Activated CD8-positive, alpha-beta memory T cell treated with anti-CD3 and anti-CD28 coated beads for 36 hours (primary cell): ENCODE data around the gene CASP10. TPM values are rescaled to one million over a fixed set of nuclear protein-coding genes. Genes with fewer than 3 reads are reported as not detected.

Source experiments
- CTCF ChIA-PET: fragments of 350-600 bp; sonication (Branson Sonifier 250); formaldehyde crosslinking; loops from one replicate; lab custom pipeline; 2021; ENCODE audit warnings: antibody characterized with exemption; lab: Charles Lee
- POLR2A ChIA-PET: fragments of 350-600 bp; sonication (Branson Sonifier 250); formaldehyde crosslinking; loops from one replicate; lab custom pipeline; 2021; ENCODE audit warnings: antibody characterized with exemption; lab: Charles Lee
- total RNA-seq, 2 experiments: library from RNA; stranded (reverse); gene quantifications; one replicate each; pipeline ENCODE4 v1.2.3, GENCODE V29; 2021

The CASP10 gene
- total RNA-seq, 2 experiments from 2014 or later, result 9.9 to 11.3 TPM

DNA sequence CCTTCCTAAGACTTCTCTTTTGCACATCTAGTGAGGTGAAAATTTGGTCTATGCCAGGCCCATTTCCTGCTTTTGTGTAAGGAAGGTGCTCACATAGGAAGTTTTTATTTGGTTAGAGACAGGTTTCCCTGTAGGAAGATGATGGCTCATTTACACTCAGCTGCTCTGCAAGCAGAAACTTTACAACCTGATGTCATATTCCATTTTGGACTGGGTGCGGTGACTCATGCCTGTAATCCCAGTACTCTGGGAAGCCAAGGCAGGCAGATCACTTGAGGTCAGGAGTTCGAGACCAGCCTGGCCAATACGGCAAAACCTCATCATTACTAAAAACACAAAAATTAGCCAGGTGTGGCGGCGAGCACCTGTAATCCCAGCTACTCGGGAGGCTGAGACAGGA lies 35.8 kb downstream of the CASP10 start:
- ChIA-PET POLR2A (no interaction called here), CTCF (interaction anchor here (1.1 to 2.0 kb wide), 3 partner anchors 10 to 144 kb away, joined by 3 to 7 read pairs (median 4); no protein-coding TSS in a partner anchor)

DNA sequence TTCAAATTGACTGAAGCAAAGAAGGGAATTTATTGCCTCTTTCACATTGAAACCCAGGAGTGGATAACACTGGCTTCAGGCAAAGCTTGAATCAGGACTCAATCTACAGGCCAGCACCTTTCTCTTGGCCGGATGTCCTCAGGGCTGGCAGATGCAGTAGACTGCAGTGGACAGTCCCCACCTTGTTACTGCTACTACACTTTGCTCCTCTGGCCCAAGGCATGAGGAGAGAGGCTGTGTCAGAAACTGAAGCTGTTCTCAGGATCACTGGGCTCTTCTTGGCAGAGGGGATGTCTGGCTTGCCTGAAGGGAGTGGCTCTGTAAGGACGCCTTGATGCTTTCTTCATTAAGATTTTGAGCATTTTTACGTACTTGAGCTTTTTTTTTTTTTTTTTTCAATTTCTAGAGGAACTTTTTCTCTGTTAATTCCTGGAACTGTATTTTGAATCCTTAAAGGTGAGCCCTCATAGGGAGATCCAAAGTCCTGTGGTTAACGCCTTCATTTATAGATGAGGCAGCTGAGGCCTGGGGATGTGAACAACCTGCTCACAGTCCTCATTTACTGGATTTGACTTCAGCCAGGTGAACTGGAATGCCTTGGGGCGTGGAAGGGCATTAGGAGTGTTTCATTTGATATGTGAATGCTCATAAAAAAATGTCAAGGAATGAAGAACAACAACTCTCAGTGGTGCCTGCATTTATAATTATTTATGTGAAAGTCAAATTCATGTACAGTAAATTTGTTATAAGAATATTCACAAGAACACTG lies 36.6 kb downstream of the CASP10 start:
- ChIA-PET CTCF (interaction anchor here (0.9 to 2.0 kb wide), 3 partner anchors 11 to 143 kb away, joined by 3 to 7 read pairs (median 3); no protein-coding TSS in a partner anchor), POLR2A (interaction anchor here (0.6 kb wide), 1 partner anchor 13 kb away, joined by 6 read pairs; no protein-coding TSS in a partner anchor)

DNA sequence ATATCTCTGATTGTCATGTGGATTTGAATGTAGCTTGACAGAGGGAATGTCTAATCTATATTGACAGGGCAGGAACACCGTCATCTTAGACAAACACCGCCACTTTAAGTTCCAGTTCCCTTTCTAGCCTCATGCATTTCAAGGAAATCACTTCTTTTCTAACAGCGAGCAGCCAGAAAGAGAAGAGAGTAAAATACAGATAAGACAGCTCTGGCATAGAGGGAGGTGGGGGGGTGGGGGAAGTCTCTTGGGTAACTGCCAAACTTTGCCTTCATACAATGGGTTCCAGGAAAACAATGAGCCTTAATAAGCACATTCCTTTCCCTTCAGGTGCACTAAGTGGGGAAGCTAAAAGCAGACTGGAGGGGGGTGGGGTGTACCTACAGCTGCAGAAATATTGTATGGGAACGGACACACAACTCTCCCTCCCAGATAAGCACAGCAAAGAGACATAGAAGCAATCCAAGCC lies 37.2 kb downstream of the CASP10 start:
- CTCF ChIA-PET, result interaction anchor here (1.1 to 2.0 kb wide), 3 partner anchors 12 to 143 kb away, joined by 3 to 7 read pairs (median 3); no protein-coding TSS in a partner anchor
- POLR2A ChIA-PET, result interaction anchor here (0.6 kb wide), 1 partner anchor 12 kb away, joined by 6 read pairs; no protein-coding TSS in a partner anchor

DNA sequence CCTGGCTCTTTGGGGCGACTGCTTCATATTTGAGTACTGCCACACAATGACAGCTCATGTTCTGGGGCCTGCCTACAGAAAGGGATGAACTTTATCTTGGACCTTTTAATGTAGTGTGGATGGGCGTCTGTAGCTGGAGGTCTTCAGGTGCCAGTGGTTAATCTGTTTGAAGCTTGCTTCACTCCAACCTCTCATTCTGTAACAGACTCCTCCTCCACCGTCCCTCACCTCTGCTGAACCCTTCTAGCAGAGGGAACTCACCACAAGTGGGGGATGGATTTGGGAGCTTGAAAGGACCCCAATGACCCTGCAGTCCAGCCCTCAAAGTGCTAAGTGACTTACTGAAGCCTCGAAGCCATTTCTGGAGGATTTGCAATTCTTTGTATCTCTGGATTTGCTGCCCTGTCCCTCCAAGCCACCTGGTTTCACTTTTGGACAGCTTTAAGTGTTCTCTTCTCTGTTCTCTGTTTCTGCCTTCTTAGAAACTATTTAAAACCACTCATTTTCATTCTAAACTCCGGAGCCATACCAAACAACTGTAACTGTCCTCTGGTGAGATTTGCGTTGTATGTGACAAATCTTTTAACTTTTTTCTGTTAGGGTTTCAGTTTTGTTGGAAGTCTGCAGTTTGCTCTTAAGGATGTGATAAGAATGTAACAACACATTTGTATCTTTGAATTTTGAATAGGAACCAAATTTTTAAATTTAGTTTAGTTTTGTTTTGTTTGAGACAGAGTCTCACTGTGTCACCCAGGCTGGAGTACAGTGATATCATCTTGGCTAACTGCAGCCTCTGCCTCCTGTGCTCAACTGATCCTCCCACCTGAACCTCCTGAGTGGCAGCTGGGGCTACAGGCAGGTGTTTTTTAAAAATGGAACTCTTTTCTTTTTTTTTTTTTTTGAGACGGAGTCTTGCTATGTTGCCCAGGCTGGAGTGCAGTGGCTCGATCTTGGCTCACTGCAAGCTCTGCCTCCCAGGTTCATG lies 40.4 kb downstream of the CASP10 start:
- CTCF ChIA-PET, result interaction anchor here (0.9 to 1.0 kb wide), 2 partner anchors 9 to 150 kb away, joined by 3 to 4 read pairs; no protein-coding TSS in a partner anchor
- POLR2A ChIA-PET, result no interaction called here

DNA sequence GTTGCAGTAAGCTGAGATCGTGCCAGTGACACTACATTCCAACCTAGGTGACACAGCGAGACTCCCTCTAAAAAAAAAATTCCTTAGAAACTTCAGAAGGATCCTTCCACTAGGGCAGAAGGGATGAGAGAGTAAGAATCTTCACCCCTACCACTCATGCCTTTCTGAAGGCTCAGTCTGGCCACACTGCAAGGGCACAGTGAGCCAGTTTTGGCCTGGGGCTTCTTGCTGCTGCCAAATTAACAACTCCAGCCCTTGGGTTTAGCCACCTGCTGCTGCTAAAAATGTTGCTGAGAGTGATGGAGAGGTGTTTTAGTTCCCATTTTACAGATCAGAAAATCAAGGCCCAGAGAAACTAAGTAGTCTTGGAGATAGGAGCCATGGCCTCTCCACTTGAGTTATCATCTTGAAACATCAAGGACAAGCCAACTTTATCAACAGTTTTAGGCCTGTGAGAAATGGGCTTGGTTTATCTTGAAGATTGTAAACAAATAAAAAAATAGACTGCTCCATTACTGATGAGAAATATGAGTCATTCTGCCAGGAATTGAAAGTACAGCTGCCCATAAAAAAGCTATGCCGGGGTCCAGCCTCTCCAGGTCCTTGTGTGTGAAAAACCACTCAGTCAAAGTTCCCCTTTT lies 45.5 kb downstream of the CASP10 start:
- CTCF ChIA-PET, result no interaction called here

DNA sequence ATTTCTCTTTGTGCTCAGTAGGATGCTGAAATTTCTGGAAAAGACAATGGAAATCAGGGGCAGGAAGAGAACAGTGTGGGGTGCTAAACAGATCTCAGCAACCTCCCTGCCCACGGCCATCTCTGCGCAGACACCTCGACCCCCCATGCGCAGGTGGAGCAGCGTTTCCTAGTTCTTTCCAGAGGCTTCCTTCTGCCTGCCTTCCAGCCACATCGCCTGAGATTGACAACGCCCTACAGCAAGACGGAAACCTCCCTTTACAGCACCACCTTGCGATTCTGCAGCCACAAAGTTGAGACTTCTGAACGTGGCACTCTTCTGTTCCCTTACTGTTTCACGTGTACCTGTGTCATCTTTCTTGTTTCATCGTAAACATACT lies 46.0 kb downstream of the CASP10 start:
- ChIA-PET CTCF (no interaction called here), POLR2A (no interaction called here)

More for the DNA sequence above, 45.5 kb downstream of the CASP10 start:
- POLR2A ChIA-PET, result no interaction called here

DNA sequence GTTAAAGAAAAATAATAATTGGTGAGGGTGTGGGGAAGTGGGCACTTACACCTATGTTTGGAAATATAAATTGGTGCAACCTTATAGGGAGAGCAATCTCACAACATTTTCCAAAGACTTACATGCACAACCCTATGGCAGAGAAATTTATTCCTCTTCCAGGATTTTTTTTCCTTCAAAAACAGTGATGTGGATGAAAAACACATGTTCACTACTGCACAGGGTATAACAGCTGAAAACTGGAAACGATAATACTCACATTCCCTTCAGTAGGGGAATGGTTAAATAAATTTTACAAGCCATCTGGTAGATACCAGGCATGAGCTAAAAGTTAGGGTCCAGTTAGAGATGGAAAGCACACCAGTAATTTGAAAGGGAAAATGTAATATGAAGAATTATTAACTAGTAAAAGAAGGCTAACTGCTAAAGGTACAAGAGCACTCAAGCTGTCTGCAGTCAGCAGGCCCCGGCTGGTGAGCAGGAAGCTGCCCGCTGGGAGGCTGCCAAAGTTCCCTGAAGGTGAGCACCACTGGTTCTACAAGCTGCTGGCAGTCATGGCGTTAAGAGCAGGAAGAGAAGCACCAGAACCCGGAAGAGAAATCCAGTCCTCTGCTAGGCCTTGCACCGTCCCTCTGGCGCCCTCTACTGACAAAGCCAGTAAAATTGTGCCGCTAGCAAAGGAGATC lies 49.0 kb downstream of the CASP10 start:
- POLR2A ChIA-PET, result interaction anchor here (0.5 to 3.2 kb wide), 4 partner anchors 12 to 1063 kb away, joined by 3 to 51 read pairs (median 12); partner anchors contain the start of genes CASP10 and CASP8
- CTCF ChIA-PET, result interaction anchor here (0.5 to 4.2 kb wide), 35 partner anchors 9 to 331 kb away, joined by 3 to 39 read pairs (median 5); partner anchors contain the start of genes CASP10, CASP8 and CFLAR

DNA sequence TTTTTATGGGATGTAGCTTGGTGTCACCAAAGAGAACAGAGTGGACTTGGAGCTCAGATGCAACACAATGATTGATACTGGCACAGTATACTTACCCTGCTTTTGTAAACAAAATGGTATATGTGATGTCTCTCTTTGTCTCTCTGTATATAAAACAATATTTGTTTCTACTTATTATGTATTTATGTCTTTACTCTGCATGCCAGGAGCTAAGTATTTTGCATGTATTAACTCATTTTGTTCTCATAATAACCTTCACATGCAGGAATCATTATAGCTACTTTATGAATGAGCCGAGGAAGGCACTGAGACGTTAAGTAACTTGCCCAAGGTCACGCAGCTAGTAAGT lies 49.5 kb downstream of the CASP10 start:
- ChIA-PET CTCF (interaction anchor here (0.6 to 4.2 kb wide), 34 partner anchors 9 to 410 kb away, joined by 3 to 39 read pairs (median 5); partner anchors contain the start of genes CASP10, CASP8 and CFLAR), POLR2A (interaction anchor here (0.5 to 3.2 kb wide), 8 partner anchors 13 to 1656 kb away, joined by 3 to 51 read pairs (median 7); partner anchors contain the start of genes CASP10, CASP8 and CFLAR)

DNA sequence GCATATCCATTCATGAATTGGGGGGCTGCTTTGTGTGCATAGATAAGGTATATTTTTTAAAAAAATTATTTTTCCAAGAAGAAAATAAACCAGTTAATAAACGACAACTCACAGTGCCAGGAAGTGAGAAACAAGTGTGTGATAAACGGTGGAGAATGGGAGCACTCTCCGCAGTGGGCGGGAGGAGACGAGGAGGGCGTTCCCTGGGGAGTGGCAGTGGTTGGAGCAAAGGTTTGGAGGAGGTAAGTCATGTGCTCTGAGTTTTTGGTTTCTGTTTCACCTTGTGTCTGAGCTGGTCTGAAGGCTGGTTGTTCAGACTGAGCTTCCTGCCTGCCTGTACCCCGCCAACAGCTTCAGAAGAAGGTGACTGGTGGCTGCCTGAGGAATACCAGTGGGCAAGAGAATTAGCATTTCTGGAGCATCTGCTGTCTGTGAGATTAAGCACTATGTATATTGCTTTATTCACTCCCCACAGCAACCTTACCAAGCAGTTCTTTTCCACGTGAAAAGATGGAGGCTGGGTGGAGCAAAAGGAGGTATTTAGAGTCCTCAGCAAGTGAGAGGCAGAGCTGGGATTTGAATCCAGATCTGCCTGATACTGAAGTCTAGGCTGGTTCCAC lies 50.4 kb downstream of the CASP10 start:
- POLR2A ChIA-PET, result interaction anchor here (0.6 to 3.2 kb wide), 14 partner anchors 9 to 369 kb away, joined by 3 to 51 read pairs (median 5); partner anchors contain the start of genes CASP10, CASP8, CFLAR and CLK1
- CTCF ChIA-PET, result interaction anchor here (1.1 to 4.2 kb wide), 17 partner anchors 18 to 409 kb away, joined by 3 to 39 read pairs (median 5); partner anchors contain the start of genes CASP10 and CASP8

DNA sequence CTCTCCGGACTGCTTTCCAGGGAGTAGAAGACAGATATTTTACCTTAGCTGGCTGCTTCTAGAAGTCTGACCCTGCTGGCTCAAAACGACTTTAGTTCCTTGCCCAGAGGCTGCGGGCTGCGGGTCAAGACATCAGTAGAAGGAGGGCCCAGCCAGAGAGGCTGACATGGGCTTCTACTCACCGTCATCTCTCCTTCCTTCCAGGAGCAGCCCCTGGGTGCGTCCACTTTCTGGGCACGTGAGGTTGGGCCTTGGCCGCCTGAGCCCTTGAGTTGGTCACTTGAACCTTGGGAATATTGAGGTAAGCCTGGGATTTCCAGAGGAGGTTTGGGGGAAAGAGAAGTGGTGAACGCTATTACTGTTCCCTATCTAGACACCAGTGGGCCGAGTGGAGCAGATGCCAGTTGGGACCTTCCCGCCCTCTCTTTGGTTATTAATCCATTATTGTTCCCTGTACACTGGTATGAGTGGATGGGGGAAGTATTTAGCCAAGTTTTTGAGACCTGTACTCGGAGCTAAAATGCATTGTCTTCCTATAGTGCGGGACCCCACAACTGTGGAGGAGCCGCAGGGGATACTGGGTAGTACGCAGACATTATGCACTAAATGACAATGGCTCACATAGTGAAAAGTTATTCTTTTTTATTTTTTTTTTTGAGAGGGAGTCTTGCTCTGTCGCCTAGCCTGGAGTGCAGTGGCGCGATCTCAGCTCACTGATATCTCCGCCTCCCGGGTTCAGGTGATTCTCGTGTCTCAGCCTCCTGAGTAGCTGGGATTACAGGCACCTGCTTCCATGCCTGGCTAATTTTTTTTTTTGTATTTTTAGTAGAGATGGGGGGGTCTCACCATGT lies 51.1 kb downstream of the CASP10 start:
- ChIA-PET CTCF (interaction anchor here (0.7 to 4.2 kb wide), 12 partner anchors 23 to 409 kb away, joined by 3 to 39 read pairs (median 5); partner anchors contain the start of genes CASP10 and CASP8), POLR2A (interaction anchor here (0.7 to 3.2 kb wide), 12 partner anchors 9 to 370 kb away, joined by 3 to 51 read pairs (median 5); partner anchors contain the start of genes CASP10, CASP8, CLK1 and NIF3L1)

DNA sequence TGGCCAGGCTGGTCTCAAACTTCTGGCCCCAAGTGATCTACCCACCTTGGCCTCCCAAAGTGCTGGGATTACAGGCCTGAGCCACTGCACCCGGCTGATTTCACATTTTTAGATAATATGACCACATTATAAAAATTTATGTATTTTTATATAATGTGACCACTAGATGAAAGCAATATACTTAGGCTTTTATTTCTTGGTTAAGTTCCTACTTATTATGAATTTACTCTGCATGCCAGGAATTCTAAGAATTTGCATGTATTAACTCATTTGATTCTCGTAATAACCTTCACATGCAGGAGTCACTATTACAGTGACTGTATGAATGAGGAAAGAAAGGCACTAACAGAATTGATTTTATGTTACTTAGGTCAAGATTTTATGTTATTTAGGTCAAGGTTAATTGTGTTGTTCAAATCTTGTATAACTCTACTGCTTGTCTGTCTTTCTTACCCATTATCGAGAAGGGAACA lies 51.8 kb downstream of the CASP10 start:
- CTCF ChIA-PET, result interaction anchor here (0.7 to 4.2 kb wide), 4 partner anchors 22 to 129 kb away, joined by 3 to 39 read pairs (median 8); partner anchors contain the start of gene CASP8
- POLR2A ChIA-PET, result interaction anchor here (0.7 to 3.2 kb wide), 7 partner anchors 26 to 371 kb away, joined by 3 to 51 read pairs (median 8); partner anchors contain the start of genes CASP8 and CLK1

DNA sequence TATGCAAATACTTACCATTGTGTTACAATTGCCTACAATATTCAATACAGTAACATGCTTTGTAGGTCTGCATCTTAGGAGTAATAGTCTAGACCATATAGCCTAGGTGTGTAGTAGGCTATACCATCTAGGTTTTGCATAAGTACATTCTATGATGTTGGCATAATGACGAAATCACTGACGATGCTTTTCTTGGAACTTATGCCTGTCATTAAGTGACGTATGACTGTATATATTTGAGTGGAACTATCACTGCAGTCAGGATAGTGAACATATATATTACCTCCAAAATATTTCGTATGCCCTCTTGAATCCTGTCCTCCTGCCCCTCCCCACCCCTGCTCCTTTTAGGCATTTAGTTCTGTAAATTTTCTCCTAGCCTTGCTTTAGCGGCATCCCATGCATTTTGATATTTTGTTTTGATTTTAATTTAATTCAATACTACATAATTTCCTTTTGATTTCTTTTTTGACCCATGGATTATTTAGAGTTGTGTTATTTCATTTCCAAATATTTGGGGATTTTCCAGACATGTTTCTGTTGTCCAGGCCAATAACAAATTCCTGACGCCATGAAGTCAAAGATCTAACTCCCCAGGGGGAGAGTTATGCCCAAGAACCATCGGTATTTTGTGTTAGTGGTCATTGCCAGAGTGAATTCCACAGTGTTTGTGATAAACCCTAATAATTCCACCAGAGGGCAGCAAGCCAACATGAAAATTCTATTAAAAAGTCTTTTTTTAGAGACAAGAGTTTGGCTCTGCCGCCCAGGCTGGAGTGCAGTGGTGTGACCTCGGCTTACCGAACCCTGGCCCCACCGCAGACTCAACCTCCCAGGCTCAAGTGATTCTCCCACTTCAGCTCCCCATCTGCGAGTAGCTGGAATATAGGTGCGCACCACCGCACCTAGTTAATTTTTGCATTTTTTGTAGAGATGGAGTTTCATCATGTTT lies 53.2 kb downstream of the CASP10 start:
- ChIA-PET CTCF (interaction anchor here (0.6 to 1.9 kb wide), 5 partner anchors 10 to 217 kb away, joined by 3 to 8 read pairs (median 4); partner anchors contain the start of gene CASP8), POLR2A (interaction anchor here (0.5 to 1.1 kb wide), 2 partner anchors 24 to 215 kb away, joined by 3 to 14 read pairs; partner anchors contain the start of genes CASP8, STRADB and TRAK2)

DNA sequence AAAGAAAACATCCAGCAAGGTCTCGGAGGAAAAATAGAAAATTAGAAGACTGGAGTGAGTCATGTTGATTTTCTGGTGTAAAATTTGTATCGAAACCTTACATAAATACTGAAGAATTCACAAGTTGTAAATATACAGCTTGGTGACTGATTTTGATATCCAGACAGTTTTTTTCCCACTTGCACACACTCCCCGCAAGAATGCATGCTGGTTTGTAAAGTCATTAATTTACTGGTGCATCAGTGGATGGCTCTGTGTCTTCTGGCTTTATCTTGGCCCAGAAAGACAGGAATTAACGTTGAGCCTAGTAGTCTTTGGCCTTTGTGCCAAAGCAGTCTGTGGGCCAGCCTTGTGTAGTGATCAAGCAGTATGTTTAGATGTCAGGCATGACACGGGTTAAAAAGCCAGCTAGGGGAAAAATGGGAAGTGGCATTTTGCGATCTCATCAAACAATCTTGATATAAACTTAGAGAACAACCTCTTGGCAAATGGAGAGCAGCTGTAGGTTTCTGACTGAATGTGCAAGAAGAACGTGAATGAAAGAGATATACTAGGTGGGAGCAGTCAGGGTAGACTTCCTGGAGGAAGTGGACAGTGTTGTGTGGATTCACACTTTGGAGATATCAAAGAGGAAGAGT lies 54.7 kb downstream of the CASP10 start:
- CTCF ChIA-PET, result interaction anchor here (0.7 to 1.9 kb wide), 9 partner anchors 18 to 932 kb away, joined by 3 to 8 read pairs (median 4); partner anchors contain the start of gene CASP8
- POLR2A ChIA-PET, result interaction anchor here (0.7 kb wide), 1 partner anchor 25 kb away, joined by 16 read pairs; no protein-coding TSS in a partner anchor
